Large intestine (tissue), 12 donors: ENCODE data around the gene WIF1. TPM values are rescaled to one million over a fixed set of nuclear protein-coding genes. Genes with fewer than 3 reads are reported as not detected.

Experiments used
- DNase-seq, 2 donors: peaks; one replicate each; pipeline versions ENCODE4 v3.0.0 to v3.0.0-alpha.2; 2013
- H3K27ac ChIP-seq: one replicate; pipeline ENCODE4 v1.5.1; 2013; ENCODE audit warnings: low read length
- H3K27me3 ChIP-seq: 2 replicates; pipeline ENCODE4 v1.6.1; 2013; ENCODE audit warnings: low read length; ENCODE audit not compliant: control insufficient read depth, insufficient read depth
- H3K36me3 ChIP-seq: 2 replicates; pipeline ENCODE4 v1.6.1; 2013; ENCODE audit warnings: low read length; ENCODE audit not compliant: control insufficient read depth, insufficient read depth
- H3K4me1 ChIP-seq: one replicate; pipeline ENCODE4 v1.6.1; 2013; ENCODE audit warnings: low read length; ENCODE audit not compliant: control insufficient read depth, insufficient read depth
- H3K4me3 ChIP-seq: one replicate; pipeline ENCODE4 v1.5.1; 2013; ENCODE audit warnings: low read length
- H3K9me3 ChIP-seq: one replicate; pipeline ENCODE4 v1.6.1; 2013; ENCODE audit warnings: mild to moderate bottlenecking, low read depth, low read length, moderate library complexity; ENCODE audit not compliant: control insufficient read depth
- WGBS: methylation state at CpG from one replicate; pipeline ENCODE4 v1.1.5; 2013; ENCODE audit warnings: low lambda C conversion rate; ENCODE audit not compliant: insufficient coverage; 5-methylcytosine and 5-hydroxymethylcytosine counted together
- long read RNA-seq, 11 donors: transcript quantifications; one replicate each; lab custom pipeline, GENCODE V29; 2026
- polyA plus RNA-seq: library from polyadenylated mRNA; unstranded; fragments of 120-200 nt; gene quantifications from one replicate; pipeline ENCODE4 v1.2.1, GENCODE V29; 2013

WIF1 gene, protein sequence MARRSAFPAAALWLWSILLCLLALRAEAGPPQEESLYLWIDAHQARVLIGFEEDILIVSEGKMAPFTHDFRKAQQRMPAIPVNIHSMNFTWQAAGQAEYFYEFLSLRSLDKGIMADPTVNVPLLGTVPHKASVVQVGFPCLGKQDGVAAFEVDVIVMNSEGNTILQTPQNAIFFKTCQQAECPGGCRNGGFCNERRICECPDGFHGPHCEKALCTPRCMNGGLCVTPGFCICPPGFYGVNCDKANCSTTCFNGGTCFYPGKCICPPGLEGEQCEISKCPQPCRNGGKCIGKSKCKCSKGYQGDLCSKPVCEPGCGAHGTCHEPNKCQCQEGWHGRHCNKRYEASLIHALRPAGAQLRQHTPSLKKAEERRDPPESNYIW
- 33.1 TPM for polyA plus RNA-seq
- long read RNA-seq, donor 1, transcript WIF1-201 (10 exons, 2,238 nt), result major isoform, 9 of 9 reads
- long read RNA-seq, donor 1, partial matches to known transcripts, result 0 of 9 reads
- long read RNA-seq, donor 1, other reads (novel, unspliced or antisense), result 0 of 9 reads
- long read RNA-seq, donor 2, transcript WIF1-201 (10 exons, 2,238 nt), result major isoform, 7 of 7 reads
- long read RNA-seq, donor 2, partial matches to known transcripts, result 0 of 7 reads
- long read RNA-seq, donor 2, other reads (novel, unspliced or antisense), result 0 of 7 reads
- long read RNA-seq, donor 3, result 0 reads
- long read RNA-seq, donor 4, result 0 reads
- long read RNA-seq, donor 5, transcript WIF1-201 (10 exons, 2,238 nt), result major isoform, 5 of 5 reads
- long read RNA-seq, donor 5, partial matches to known transcripts, result 0 of 5 reads
- long read RNA-seq, donor 5, other reads (novel, unspliced or antisense), result 0 of 5 reads
- long read RNA-seq, donor 6, transcript WIF1-201 (10 exons, 2,238 nt), result major isoform, 11 of 11 reads
- long read RNA-seq, donor 6, partial matches to known transcripts, result 0 of 11 reads
- long read RNA-seq, donor 6, other reads (novel, unspliced or antisense), result 0 of 11 reads
- long read RNA-seq, donor 7, transcript WIF1-201 (10 exons, 2,238 nt), result major isoform, 14 of 14 reads
- long read RNA-seq, donor 7, partial matches to known transcripts, result 0 of 14 reads
- long read RNA-seq, donor 7, other reads (novel, unspliced or antisense), result 0 of 14 reads
- long read RNA-seq, donor 8, transcript WIF1-201 (10 exons, 2,238 nt), result major isoform, 6 of 6 reads
- long read RNA-seq, donor 8, partial matches to known transcripts, result 0 of 6 reads
- long read RNA-seq, donor 8, other reads (novel, unspliced or antisense), result 0 of 6 reads
- long read RNA-seq, donor 9, transcript WIF1-201 (10 exons, 2,238 nt), result major isoform, 10 of 10 reads
- long read RNA-seq, donor 9, partial matches to known transcripts, result 0 of 10 reads
- long read RNA-seq, donor 9, other reads (novel, unspliced or antisense), result 0 of 10 reads
- long read RNA-seq, donor 10, transcript WIF1-201 (10 exons, 2,238 nt), result major isoform, 12 of 12 reads
- long read RNA-seq, donor 10, partial matches to known transcripts, result 0 of 12 reads
- long read RNA-seq, donor 10, other reads (novel, unspliced or antisense), result 0 of 12 reads
- long read RNA-seq, donor 11, transcript WIF1-201 (10 exons, 2,238 nt), result major isoform, 11 of 11 reads
- long read RNA-seq, donor 11, partial matches to known transcripts, result 0 of 11 reads
- long read RNA-seq, donor 11, other reads (novel, unspliced or antisense), result 0 of 11 reads

- H3K4me1 ChIP-seq, result no peaks in the 10 kb centered on the region
- 20% methylated on average over 1 of the region's 73 CpGs for WGBS
- peaks cover 8% of the 10 kb centered on the region for H3K9me3 ChIP-seq
- peaks cover 41% of the 10 kb centered on the region for H3K27me3 ChIP-seq
- H3K36me3 ChIP-seq, result no peaks in the 10 kb centered on the region
- no peak within 1 kb of the TSS for H3K27ac ChIP-seq
- peak; percentile 27 to 52 for DNase-seq
- H3K4me3 ChIP-seq, result peak within 1 kb of the TSS; percentile 42
These were observed at the start of gene WIF1 for GRCh38 chr12:65121049-65121955. WIF1 (minus strand) TSS chr12:65121305; CDS start chr12:65121191, 114 bp downstream.

- Histone ChIP-seq H3K4me3 (peak overlapping the region; percentile 99), H3K4me1 (peaks cover 5% of the 10 kb centered on the region), H3K36me3 (peaks cover 7% of the 10 kb centered on the region), H3K27ac (peak overlapping the region; percentile 89), H3K27me3 (no peaks in the 10 kb centered on the region), H3K9me3 (peaks cover 3% of the 10 kb centered on the region)
- WGBS, result no CpG with 5 or more reads among the region's 47 CpGs
- DNase-seq, result peak; percentile 81 to 88
These were observed 49.2 kb upstream of the WIF1 start for GRCh38 chr12:65170209-65170881.

- Histone ChIP-seq H3K36me3 (peaks cover 2% of the 10 kb centered on the region), H3K9me3 (peaks cover 3% of the 10 kb centered on the region), H3K27me3 (no peaks in the 10 kb centered on the region), H3K27ac (peak within 1 kb of the TSS; percentile 89), H3K4me3 (peak within 1 kb of the TSS; percentile 99), H3K4me1 (peaks cover 5% of the 10 kb centered on the region)
- DNase-seq, result peak; percentile 97 to 98
- no CpG with 5 or more reads among the region's 91 CpGs for WGBS
These were observed 48.5 kb upstream of the WIF1 start, which contains the start of gene LEMD3 for GRCh38 chr12:65169320-65170208. LEMD3 (plus strand) TSS chr12:65169583; CDS start chr12:65169597, 14 bp downstream.

DNA sequence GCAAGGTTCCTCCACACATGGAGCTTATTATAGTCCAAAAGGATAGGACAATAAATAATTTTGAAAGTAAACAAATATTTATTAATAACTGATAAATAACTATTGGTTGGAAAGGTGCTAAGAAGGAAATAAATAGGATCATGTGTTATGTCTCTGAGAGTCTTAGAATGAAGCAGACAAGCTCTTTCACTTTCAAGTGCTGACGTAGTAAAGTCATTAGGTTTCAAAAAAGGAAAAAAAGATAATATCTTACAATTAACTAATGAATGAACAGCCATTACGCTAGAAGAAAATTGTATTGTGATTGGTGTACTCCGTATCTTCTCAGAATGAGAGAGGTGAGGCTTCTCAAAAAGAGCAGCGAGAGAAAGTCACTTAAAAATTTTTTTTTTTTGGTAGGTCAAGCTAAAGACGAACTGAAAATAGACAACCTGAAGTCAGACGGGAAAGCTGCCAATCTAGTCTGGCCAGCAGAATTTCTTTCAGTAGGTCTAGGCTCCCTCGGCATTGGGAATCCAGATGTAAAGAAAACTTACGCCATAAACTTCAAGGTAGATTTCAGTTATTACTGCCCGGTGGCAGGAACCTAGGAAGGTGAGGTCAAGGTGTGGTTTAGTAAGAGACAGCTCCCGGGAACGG lies 47.7 kb upstream of the WIF1 start:
- peaks cover 5% of the 10 kb centered on the region for H3K4me1 ChIP-seq
- WGBS, result 52% methylated on average over 4 of the region's 11 CpGs
- peak overlapping the region; percentile 89 for H3K27ac ChIP-seq
- no peak for DNase-seq
- H3K27me3 ChIP-seq, result no peaks in the 10 kb centered on the region
- peaks cover 3% of the 10 kb centered on the region for H3K9me3 ChIP-seq
- H3K4me3 ChIP-seq, result peak overlapping the region; percentile 99
- no peaks in the 10 kb centered on the region for H3K36me3 ChIP-seq

- no peaks in the 10 kb centered on the region for H3K27me3 ChIP-seq
These were observed 43.7 kb upstream of the WIF1 start for GRCh38 chr12:65164774-65165173.

GRCh38 chr12:65164244-65164643 lies 43.1 kb upstream of the WIF1 start:
- Histone ChIP-seq H3K4me1 (no peaks in the 10 kb centered on the region), H3K4me3 (no peak overlapping the region), H3K36me3 (no peaks in the 10 kb centered on the region), H3K27me3 (no peaks in the 10 kb centered on the region), H3K27ac (no peak overlapping the region), H3K9me3 (no peaks in the 10 kb centered on the region)
- DNase-seq, result no peak
- no CpG with 5 or more reads among the region's 2 CpGs for WGBS

More at GRCh38 chr12:65164774-65165173, 43.7 kb upstream of the WIF1 start:
- Histone ChIP-seq H3K36me3 (no peaks in the 10 kb centered on the region), H3K9me3 (no peaks in the 10 kb centered on the region), H3K27ac (no peak overlapping the region), H3K4me1 (no peaks in the 10 kb centered on the region), H3K4me3 (no peak overlapping the region)
- DNase-seq, result no peak

- no peaks in the 10 kb centered on the region for H3K4me1 ChIP-seq
- no peaks in the 10 kb centered on the region for H3K9me3 ChIP-seq
- no peak overlapping the region for H3K4me3 ChIP-seq
- no CpG with 5 or more reads among the region's 1 CpG for WGBS
- no peak overlapping the region for H3K27ac ChIP-seq
- H3K27me3 ChIP-seq, result no peaks in the 10 kb centered on the region
- no peaks in the 10 kb centered on the region for H3K36me3 ChIP-seq
- no peak for DNase-seq
These were observed 41.5 kb upstream of the WIF1 start for GRCh38 chr12:65162609-65163008.

DNA sequence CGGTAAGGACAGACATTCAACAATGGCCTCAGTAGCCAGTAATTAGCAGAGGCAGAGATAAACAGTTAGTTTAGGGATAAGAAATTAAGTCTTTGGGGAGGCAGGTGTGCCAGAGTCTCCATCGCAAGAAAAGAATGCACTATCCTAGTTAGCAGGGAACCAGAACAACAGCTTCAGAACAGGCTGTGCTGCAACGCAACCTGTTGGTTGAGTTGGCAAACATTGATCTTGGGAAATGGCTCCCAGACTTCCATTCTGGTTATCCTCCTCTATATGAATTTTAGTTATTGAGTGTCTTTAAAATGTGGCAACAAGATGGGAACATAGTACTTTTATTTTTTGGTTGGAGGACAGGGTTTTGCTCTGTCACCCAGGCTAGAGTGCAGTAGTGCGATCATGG lies 36.0 kb upstream of the WIF1 start:
- Histone ChIP-seq H3K4me1 (no peaks in the 10 kb centered on the region), H3K36me3 (no peaks in the 10 kb centered on the region), H3K4me3 (no peak overlapping the region), H3K9me3 (no peaks in the 10 kb centered on the region), H3K27ac (no peak overlapping the region), H3K27me3 (no peaks in the 10 kb centered on the region)
- DNase-seq, result no peak
- no CpG with 5 or more reads among the region's 4 CpGs for WGBS
